HuH-7 (cell line): ENCODE measurements around the gene UFD1.

Source experiments
- DNase-seq: peaks from one replicate; pipeline ENCODE4 v3.0.0; 2011; ENCODE audit warnings: low spot score

The UFD1 gene

GRCh38 chr22:19470010-19470409, 9.0 kb downstream of the UFD1 start:
- DNase-seq, result no peak

GRCh38 chr22:19469421-19469820, 9.6 kb downstream of the UFD1 start:
- no peak for DNase-seq

- DNase-seq, result no peak
Measured at GRCh38 chr22:19467912-19468311, 11.1 kb downstream of the UFD1 start.

GRCh38 chr22:19466848-19467752, 11.9 kb downstream of the UFD1 start:
- DNase-seq, result no peak

- no peak for DNase-seq
Measured at GRCh38 chr22:19466126-19466716, 12.8 kb downstream of the UFD1 start.

- no peak for DNase-seq
Measured at GRCh38 chr22:19464975-19465374, 14.0 kb downstream of the UFD1 start.

- no peak for DNase-seq
Measured at GRCh38 chr22:19464546-19464945, 14.4 kb downstream of the UFD1 start.

- no peak for DNase-seq
Measured at GRCh38 chr22:19463491-19464469, 15.2 kb downstream of the UFD1 start.

- DNase-seq, result no peak
Measured at GRCh38 chr22:19463008-19463407, 16.0 kb downstream of the UFD1 start.

GRCh38 chr22:19461506-19461905, 17.5 kb downstream of the UFD1 start:
- DNase-seq, result no peak

- DNase-seq, result no peak
Measured at GRCh38 chr22:19460036-19460435, 19.0 kb downstream of the UFD1 start.

- no peak for DNase-seq
Measured at GRCh38 chr22:19457828-19458428, 21.1 kb downstream of the UFD1 start.

- DNase-seq, result no peak
Measured at GRCh38 chr22:19456541-19456940, 22.5 kb downstream of the UFD1 start.

- DNase-seq, result no peak
Measured at GRCh38 chr22:19455585-19456370, 23.2 kb downstream of the UFD1 start.

GRCh38 chr22:19455033-19455432, 24.0 kb downstream of the UFD1 start:
- DNase-seq, result no peak

- no peak for DNase-seq
Measured at GRCh38 chr22:19454156-19454555, 24.8 kb downstream of the UFD1 start.

GRCh38 chr22:19453718-19454117, 25.3 kb downstream of the UFD1 start:
- DNase-seq, result no peak

GRCh38 chr22:19451570-19451969, 27.4 kb downstream of the UFD1 start:
- DNase-seq, result no peak

GRCh38 chr22:19450363-19451175, 28.4 kb downstream of the UFD1 start:
- no peak for DNase-seq

GRCh38 chr22:19449422-19449767, 29.6 kb downstream of the UFD1 start:
- DNase-seq, result no peak
